Heart right ventricle (tissue), 16 donors: ENCODE results near the gene ORC2. TPM values are rescaled to one million over a fixed set of nuclear protein-coding genes. Genes with fewer than 3 reads are reported as not detected.

ENCODE experiments used
- ATAC-seq, 8 donors: fragments of 200-7000 bp; cut with Tn5 transposase; one replicate each; pipeline ENCODE4 v1.9.1; 2020; ENCODE audit warnings: mild to moderate bottlenecking in 8 of 8, moderate library complexity in 8 of 8, moderate number of reproducible peaks in 1 of 8
- DNase-seq, 2 donors: peaks; one replicate each; pipeline ENCODE4 v3.0.0-alpha.2; 2020
- H3K27ac ChIP-seq, 10 donors: fragments of 200-600 bp; sonication (generic) in 2 of 10; one replicate each; pipeline versions ENCODE4 v1.5.0 to v1.8.0; 2020 to 2022; ENCODE audit warnings: mild to moderate bottlenecking in 3 of 10
- H3K27me3 ChIP-seq, 7 donors: fragments of 200-600 bp; one replicate each; pipeline ENCODE4 v1.8.0; 2021 to 2022; ENCODE audit warnings: mild to moderate bottlenecking in 2 of 7
- H3K36me3 ChIP-seq, 9 donors: fragments of 200-600 bp; sonication (generic) in 1 of 9; one replicate each; pipeline versions ENCODE4 v1.5.0 to v1.8.0; 2020 to 2022; ENCODE audit warnings: mild to moderate bottlenecking in 2 of 9
- H3K4me1 ChIP-seq, 9 donors: fragments of 200-600 bp; sonication (generic) in 1 of 9; one replicate each; pipeline versions ENCODE4 v1.5.0 to v1.8.0; 2020 to 2022; ENCODE audit warnings: mild to moderate bottlenecking in 4 of 9
- H3K4me3 ChIP-seq, 10 donors: fragments of 200-600 bp; sonication (generic) in 2 of 10; one replicate each; pipeline versions ENCODE4 v1.5.0 to v1.8.0; 2020 to 2022; ENCODE audit warnings: mild to moderate bottlenecking in 7 of 10, moderate library complexity in 2 of 10
- H3K9me3 ChIP-seq, 11 donors: fragments of 200-600 bp in 10 of 11; sonication (generic) in 2 of 11; one replicate each; pipeline versions ENCODE4 v1.5.0 to v1.8.0; 2013 to 2022; ENCODE audit warnings: mild to moderate bottlenecking in 2 of 11, control low read depth in 1 of 11, moderate library complexity in 1 of 11
- WGBS, 2 donors: extraction: QIAGEN DNeasy Blood & Tissue Kit; methylation state at CpG; one replicate each; pipeline ENCODE4 v1.1.7; 2013; ENCODE audit warnings: inconsistent platforms in 1 of 2; 5-methylcytosine and 5-hydroxymethylcytosine counted together
- intact Hi-C, 10 donors: fragments of 100-400 bp; cut with DNase I; formaldehyde crosslinking; loops; one replicate each; pipeline versions ENCODE4 v1.11.1 to v1.14.2; 2022
- polyA plus RNA-seq, 2 donors: library from polyadenylated mRNA; stranded (reverse); fragments of 200-250 nt; gene quantifications; one replicate each; pipeline ENCODE4 v1.2.3, GENCODE V29; 2013
- total RNA-seq, 10 donors: library from RNA; stranded (reverse); fragmentation: NEBNext Ultra II Directional in 3 of 10; extraction: Animal tissue kit (Norgen Biotek cat#: 25700) in 3 of 10; gene quantifications; one replicate each; pipeline versions ENCODE4 v1.2.1 to v1.2.4, GENCODE V29; 2021 to 2023
- TF ChIP-seq, protein P1 (sequence below), 9 donors: fragments of 200-600 bp; sonication (generic) in 2 of 9; IDR thresholded peaks; one replicate each; pipeline versions ENCODE4 v1.5.0 to v1.8.0; 2021 to 2022; ENCODE audit warnings: antibody characterized with exemption in 9 of 9, mild to moderate bottlenecking in 5 of 9, moderate library complexity in 1 of 9
- donor health status: Arrhythmogenic right ventricular cardiomyopathy.
- donor health status: ischemic (EF 13 %, LVEDD 7.1; RV severe dilation, severe dysfunction).
- donor health status: healthy with polysubstance abuse.
- donor health status: DM: no; HTN: yes; CAD: no.
- donor health status: DM: no; HTN: no; CAD: no.
- donor health status: ischemic (EF 25% LVEDD 6.9; RV normal size, moderate dysfunction).
- donor health status: ischemic (EF 25% LVEDD 5.7; RV mildly dilated, moderate dysfunction).
- donor health status: healthy.
- donor health status: DM: yes; HTN: yes; CAD: no.
- donor health status: Ischemic cardiomyopathy.
- donor health status: ischemic (EF 35%, LVEDD 5.7; RV mildly dilated, moderate dysfunction).
- donor health status: nonischemic (EF 11% LVEDD 7.7; RV severe dilation, severe dysfunction).
- donor health status: DM: yes; HTN: yes; CAD: no.
- donor health status: PGD.
- donor health status: ischemic (EF 29% LVEDD 5.4; RV normal size, mild dysfunction).
- donor health status: nonischemic (EF 23%, LVEDD 6.1; RV moderate dilation, normal function).

The ORC2 gene
- total and polyA plus RNA-seq, 12 donors: 5.5 to 38.8 (median 27.3) TPM

DNA sequence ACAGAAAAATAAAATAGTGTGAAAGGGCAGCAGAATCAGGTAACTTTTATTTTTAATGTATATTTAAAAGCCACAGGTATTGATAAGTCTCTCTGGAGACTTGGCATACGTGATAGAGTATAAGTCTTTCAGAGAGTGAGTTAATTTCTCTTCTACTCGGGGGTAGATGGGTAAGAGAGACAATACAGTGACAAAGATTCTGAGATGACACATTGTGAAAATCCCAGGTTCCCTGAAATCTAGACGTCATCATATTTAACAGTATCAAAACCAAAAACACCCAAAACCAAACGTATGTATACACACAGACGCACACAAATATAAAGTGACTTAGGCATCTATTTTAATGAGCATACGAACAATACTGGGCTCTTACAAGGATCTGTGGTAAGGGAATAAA lies 41.0 kb downstream of the ORC2 start:
- TF ChIP-seq, protein P1, sequence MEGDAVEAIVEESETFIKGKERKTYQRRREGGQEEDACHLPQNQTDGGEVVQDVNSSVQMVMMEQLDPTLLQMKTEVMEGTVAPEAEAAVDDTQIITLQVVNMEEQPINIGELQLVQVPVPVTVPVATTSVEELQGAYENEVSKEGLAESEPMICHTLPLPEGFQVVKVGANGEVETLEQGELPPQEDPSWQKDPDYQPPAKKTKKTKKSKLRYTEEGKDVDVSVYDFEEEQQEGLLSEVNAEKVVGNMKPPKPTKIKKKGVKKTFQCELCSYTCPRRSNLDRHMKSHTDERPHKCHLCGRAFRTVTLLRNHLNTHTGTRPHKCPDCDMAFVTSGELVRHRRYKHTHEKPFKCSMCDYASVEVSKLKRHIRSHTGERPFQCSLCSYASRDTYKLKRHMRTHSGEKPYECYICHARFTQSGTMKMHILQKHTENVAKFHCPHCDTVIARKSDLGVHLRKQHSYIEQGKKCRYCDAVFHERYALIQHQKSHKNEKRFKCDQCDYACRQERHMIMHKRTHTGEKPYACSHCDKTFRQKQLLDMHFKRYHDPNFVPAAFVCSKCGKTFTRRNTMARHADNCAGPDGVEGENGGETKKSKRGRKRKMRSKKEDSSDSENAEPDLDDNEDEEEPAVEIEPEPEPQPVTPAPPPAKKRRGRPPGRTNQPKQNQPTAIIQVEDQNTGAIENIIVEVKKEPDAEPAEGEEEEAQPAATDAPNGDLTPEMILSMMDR (IDR thresholded peaks at IDR 0.05): no peak
- Histone ChIP-seq H3K4me3 (no peak overlapping the region), H3K27ac (no peak overlapping the region), H3K9me3 (no peaks in the 10 kb centered on the region), H3K27me3 (no peaks in the 10 kb centered on the region), H3K4me1 (no peaks in the 10 kb centered on the region), H3K36me3 (peaks cover 0 to 100% (median 87%) of the 10 kb centered on the region in 9 donors)
- ATAC-seq: no peak
- no peak for DNase-seq
- intact Hi-C loops: no loop called here
- 89% methylated on average over 6 of the region's 6 CpGs for WGBS, 2 donors

DNA sequence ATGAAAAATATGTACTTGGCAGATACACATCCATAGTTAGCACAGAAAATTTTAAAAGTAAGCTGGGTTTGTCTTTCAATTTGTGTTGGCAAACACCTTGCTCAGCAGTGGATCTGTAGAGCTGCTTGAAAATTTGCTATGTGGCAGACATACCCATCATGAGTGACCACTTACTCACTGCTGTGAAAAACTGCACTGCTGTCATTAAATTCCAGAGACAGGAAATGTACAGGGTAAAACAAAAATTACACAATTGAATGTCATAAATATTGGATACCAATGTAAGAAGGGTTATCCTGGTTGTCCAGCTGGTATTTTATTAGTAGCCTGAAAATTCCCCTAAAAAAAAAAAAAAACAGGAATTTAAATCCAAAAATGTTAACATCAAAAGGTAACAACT lies 49.8 kb downstream of the ORC2 start:
- no peak overlapping the region for H3K27ac ChIP-seq
- ATAC-seq (no peak), DNase-seq (no peak)
- H3K4me3 ChIP-seq: no peak overlapping the region
- TF ChIP-seq, protein P1 (IDR thresholded peaks at IDR 0.05): no peak
- intact Hi-C loops: loop anchor here in 1 of 10 donors (5.0 to 10.0 kb wide), 2 partner anchors 151 to 264 kb away; no protein-coding TSS in a partner anchor
- H3K36me3 ChIP-seq: peaks cover 0 to 100% (median 76%) of the 10 kb centered on the region in 9 donors
- no peaks in the 10 kb centered on the region for H3K4me1 ChIP-seq
- no peaks in the 10 kb centered on the region for H3K27me3 ChIP-seq
- H3K9me3 ChIP-seq: no peaks in the 10 kb centered on the region

DNA sequence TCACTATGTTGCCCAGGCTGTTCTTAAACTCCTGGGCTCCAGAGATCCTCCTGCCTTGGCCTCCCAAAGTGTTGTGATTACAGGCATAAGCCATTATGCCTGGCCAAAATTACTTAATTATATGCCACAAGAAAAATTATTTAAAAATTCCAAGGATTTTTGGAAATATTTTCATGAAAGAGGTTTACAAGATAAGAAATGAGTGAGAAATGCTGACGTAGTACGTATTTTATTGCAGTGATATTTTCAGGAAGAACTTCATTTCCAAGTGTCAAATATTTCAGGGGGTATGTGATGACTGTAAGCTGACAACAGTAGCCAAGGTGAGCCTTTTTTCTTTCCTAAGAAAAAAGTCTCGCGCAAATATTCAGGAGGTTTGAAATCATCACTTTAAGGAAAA lies 53.5 kb downstream of the ORC2 start:
- ATAC-seq: no peak
- peaks cover 0 to 4% (median 0%) of the 10 kb centered on the region in 9 donors for H3K4me1 ChIP-seq
- 90 to 96% methylated on average over 4 of the region's 4 CpGs for WGBS, 2 donors
- H3K4me3 ChIP-seq: no peak overlapping the region
- intact Hi-C loops: loop anchor here in 5 of 10 donors (5.0 to 10.0 kb wide), 5 partner anchors 155 to 325 kb away; no protein-coding TSS in a partner anchor
- H3K36me3 ChIP-seq: peaks cover 0 to 99% (median 49%) of the 10 kb centered on the region in 9 donors
- no peak overlapping the region for H3K27ac ChIP-seq
- TF ChIP-seq, protein P1 (IDR thresholded peaks at IDR 0.05): no peak
- H3K27me3 ChIP-seq: no peaks in the 10 kb centered on the region
- no peak for DNase-seq
- no peaks in the 10 kb centered on the region for H3K9me3 ChIP-seq

DNA sequence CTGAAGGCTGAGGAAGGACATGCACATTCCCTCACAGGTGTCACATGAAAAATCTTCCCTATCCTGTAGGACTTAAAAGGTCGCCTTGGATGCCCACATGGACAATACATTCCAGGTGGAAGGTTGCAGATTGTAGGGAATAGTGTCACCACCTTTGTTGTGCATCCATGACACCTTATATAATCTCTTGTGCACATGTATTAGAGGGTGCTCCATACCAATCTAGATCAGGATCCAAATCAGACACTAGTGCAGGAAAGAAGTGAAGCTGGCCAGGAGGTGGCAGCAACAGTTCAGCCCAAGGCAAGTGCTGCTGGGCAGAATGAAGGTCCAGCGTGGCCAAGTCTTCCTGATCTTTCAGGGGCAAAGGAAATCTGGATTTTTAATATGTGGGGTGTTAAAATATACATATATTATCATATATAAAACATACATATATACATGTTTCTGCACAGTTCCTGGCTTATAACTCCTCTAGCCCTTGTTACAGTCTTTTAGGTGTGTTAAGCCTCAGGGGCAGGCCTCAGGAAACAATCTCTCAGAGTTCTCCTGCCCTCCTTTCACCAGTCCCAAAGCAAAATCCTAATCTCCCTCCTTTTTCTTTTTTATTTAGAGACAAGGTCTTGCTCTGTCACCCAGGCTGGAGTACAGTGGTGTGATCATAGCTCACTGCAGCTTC lies 57.7 kb downstream of the ORC2 start:
- Histone ChIP-seq H3K27ac (peak overlapping the region in 2 of 10 donors; percentile 3 to 4), H3K9me3 (no peaks in the 10 kb centered on the region), H3K4me3 (no peak overlapping the region), H3K27me3 (no peaks in the 10 kb centered on the region), H3K36me3 (peaks cover 0 to 89% (median 18%) of the 10 kb centered on the region in 9 donors), H3K4me1 (peaks cover 0 to 18% (median 5%) of the 10 kb centered on the region in 9 donors)
- DNase-seq (peak; percentile 64 to 65), ATAC-seq (peak; percentile 73 to 84 (median 78))
- 48 to 50% methylated on average over 2 of the region's 2 CpGs for WGBS, 2 donors
- intact Hi-C loops: loop anchor here in 4 of 10 donors (5.0 to 10.0 kb wide), 3 partner anchors 162 to 329 kb away; no protein-coding TSS in a partner anchor
- TF ChIP-seq, protein P1 (IDR thresholded peaks at IDR 0.05): peak; percentile 33 to 82 (median 72)
